Glomerular visceral epithelial cell (primary cell): Measurements from ENCODE around the gene MUC2.

Source experiments
- DNase-seq: peaks from one replicate; pipeline ENCODE4 v3.0.0-alpha.2; 2016; ENCODE audit errors: extremely low spot score

Gene MUC2

GRCh38 chr11:1051356-1052132 lies 23.1 kb upstream of the MUC2 start:
- no peak for DNase-seq

GRCh38 chr11:1052133-1053011 lies 22.3 kb upstream of the MUC2 start:
- no peak for DNase-seq

- DNase-seq, result no peak
Measured at GRCh38 chr11:1053121-1053901, 21.4 kb upstream of the MUC2 start.

GRCh38 chr11:1054143-1055108 lies 20.2 kb upstream of the MUC2 start:
- DNase-seq, result no peak

GRCh38 chr11:1055109-1055703 lies 19.5 kb upstream of the MUC2 start:
- DNase-seq, result no peak

GRCh38 chr11:1055990-1056771 lies 18.5 kb upstream of the MUC2 start:
- no peak for DNase-seq

- no peak for DNase-seq
Measured at GRCh38 chr11:1057806-1058205, 16.9 kb upstream of the MUC2 start.

GRCh38 chr11:1059759-1060158 lies 14.9 kb upstream of the MUC2 start:
- DNase-seq, result no peak

- DNase-seq, result no peak
Measured at GRCh38 chr11:1060410-1060809, 14.3 kb upstream of the MUC2 start.

GRCh38 chr11:1060852-1061616 lies 13.6 kb upstream of the MUC2 start:
- no peak for DNase-seq

GRCh38 chr11:1062075-1062820 lies 12.4 kb upstream of the MUC2 start:
- no peak for DNase-seq

- DNase-seq, result no peak
Measured at GRCh38 chr11:1064167-1064566, 10.5 kb upstream of the MUC2 start.

GRCh38 chr11:1067812-1068496 lies 6.7 kb upstream of the MUC2 start:
- no peak for DNase-seq

GRCh38 chr11:1069740-1070139 lies 4.9 kb upstream of the MUC2 start:
- no peak for DNase-seq

- DNase-seq, result no peak
Measured at GRCh38 chr11:1070594-1071462, 3.8 kb upstream of the MUC2 start.

GRCh38 chr11:1071571-1072115 lies 3.0 kb upstream of the MUC2 start:
- DNase-seq, result no peak
